Endothelial cell of umbilical vein (primary cell): Measurements from ENCODE around the gene ISY1. TPM values are rescaled to one million over a fixed set of nuclear protein-coding genes. Genes with fewer than 3 reads are reported as not detected.
A peak's percentile ranks its signal among the peaks of the same experiment; 100 is the strongest.

Experiments
- BruUV-seq: library from RNA; stranded (reverse); fragments of 400-500 nt; replicated peaks from 2 replicates; lab custom pipeline; 2021; lab: Mats Ljungman, UMichigan
- CTCF ChIA-PET: fragments of 300-600, 350-600 bp; sonication (Branson Sonifier 250); formaldehyde crosslinking; loops from one replicate; lab custom pipeline; 2021; ENCODE audit warnings: antibody characterized with exemption, inconsistent platforms; lab: Charles Lee
- POLR2A ChIA-PET: fragments of 300-600, 350-600 bp; sonication (Branson Sonifier 250); formaldehyde crosslinking; loops from one replicate; lab custom pipeline; 2021; ENCODE audit warnings: antibody characterized with exemption, inconsistent platforms; lab: Charles Lee
- DNase-seq: peaks from one replicate; pipeline ENCODE4 v3.0.0-alpha.2; 2011; ENCODE audit warnings: low read depth, low spot score
- FAIRE-seq: peaks from 2 replicates; lab custom pipeline; 2011; peaks lifted over from hg19 to GRCh38; lab: Jason Lieb, UNC
- H2AFZ ChIP-seq: 2 replicates; pipeline ENCODE4 v1.6.0; 2012; ENCODE audit warnings: low read depth, low read length, control low read depth, inconsistent platforms
- H3K27ac ChIP-seq: 2 replicates; pipeline ENCODE4 v1.5.1; 2011; ENCODE audit warnings: low read depth, mild to moderate bottlenecking, control low read depth, low read length, moderate library complexity; ENCODE audit not compliant: insufficient read depth
- H3K27me3 ChIP-seq, 2 experiments: 2 replicates each; pipeline versions ENCODE4 v1.6.0 to v1.6.1; 2011; ENCODE audit warnings: low read length in 2 of 2, mixed read lengths in 1 of 2; ENCODE audit not compliant: control insufficient read depth in 2 of 2, insufficient read depth in 2 of 2
- H3K36me3 ChIP-seq, 2 experiments: 2 replicates in 1 of 2; 3 replicates in 1 of 2; pipeline ENCODE4 v1.5.1; 2011; ENCODE audit warnings: low read length in 2 of 2, mild to moderate bottlenecking in 1 of 2, moderate library complexity in 1 of 2; ENCODE audit not compliant: control insufficient read depth in 2 of 2, insufficient read depth in 2 of 2; ENCODE audit errors: extremely low read depth in 1 of 2
- H3K4me1 ChIP-seq: 3 replicates; pipeline ENCODE4 v1.5.1; 2011; ENCODE audit warnings: mild to moderate bottlenecking, low read length; ENCODE audit not compliant: control insufficient read depth, insufficient read depth; ENCODE audit errors: extremely low read depth
- H3K4me2 ChIP-seq: 2 replicates; pipeline ENCODE4 v1.6.1; 2011; ENCODE audit warnings: low read length, control low read depth, mixed read lengths; ENCODE audit not compliant: insufficient read depth
- H3K4me3 ChIP-seq, 3 experiments: fragments of 200-600 bp in 1 of 3; sonication (generic), shearing (Covaris generic) in 1 of 3; replicated peaks in 1 of 3; 2 replicates each; pipeline ENCODE4 v1.5.1; 2011 to 2016; ENCODE audit warnings: control low read depth in 3 of 3, low read length in 3 of 3, mild to moderate bottlenecking in 2 of 3, inconsistent platforms in 1 of 3, low read depth in 1 of 3, moderate library complexity in 1 of 3; ENCODE audit not compliant: insufficient read depth in 1 of 3
- H3K79me2 ChIP-seq: 2 replicates; pipeline ENCODE4 v1.6.0; 2012; ENCODE audit warnings: low read length, inconsistent platforms; ENCODE audit not compliant: control insufficient read depth, insufficient read depth
- H3K9ac ChIP-seq: replicated peaks from 2 replicates; pipeline ENCODE3; 2011; ENCODE audit warnings: low read length, control low read depth; ENCODE audit not compliant: insufficient read depth; ENCODE audit errors: extremely low read depth
- H3K9me1 ChIP-seq: replicated peaks from 3 replicates; pipeline ENCODE4 v1.6.0; 2011; ENCODE audit warnings: mild to moderate bottlenecking, low read length; ENCODE audit not compliant: control insufficient read depth, insufficient read depth; ENCODE audit errors: extremely low read depth
- H3K9me3 ChIP-seq: replicated peaks from 2 replicates; pipeline ENCODE4 v1.5.1; 2012; ENCODE audit warnings: low read length, inconsistent platforms; ENCODE audit not compliant: control insufficient read depth, insufficient read depth
- H4K20me1 ChIP-seq: replicated peaks from 2 replicates; pipeline ENCODE3; 2011; ENCODE audit warnings: mild to moderate bottlenecking, low read length; ENCODE audit not compliant: control insufficient read depth, insufficient read depth; ENCODE audit errors: extremely low read depth
- CTCF ChIP-seq, 2 donors: IDR thresholded peaks; 1 replicate in 1 of 2; 2 replicates in 1 of 2; pipeline ENCODE4 v1.5.1; 2011; ENCODE audit warnings: low read length in 2 of 2, mild to moderate bottlenecking in 2 of 2, moderate library complexity in 2 of 2, control low read depth in 1 of 2, inconsistent platforms in 1 of 2, low read depth in 1 of 2; ENCODE audit not compliant: insufficient read depth in 1 of 2; ENCODE audit errors: extremely low read depth in 1 of 2
- EZH2 ChIP-seq: IDR thresholded peaks from 2 replicates; pipeline ENCODE4 v1.6.1; 2012; ENCODE audit warnings: borderline replicate concordance, low read depth, mild to moderate bottlenecking, moderate library complexity, low read length, inconsistent platforms; ENCODE audit not compliant: severe bottlenecking
- FOS ChIP-seq: IDR thresholded peaks from 2 replicates; pipeline ENCODE4 v1.6.1; 2011; ENCODE audit warnings: mild to moderate bottlenecking, low read length, moderate library complexity, borderline replicate concordance; ENCODE audit not compliant: insufficient read depth
- GATA2 ChIP-seq: IDR thresholded peaks from 2 replicates; pipeline ENCODE4 v1.7.0; 2011; ENCODE audit warnings: low read depth, mild to moderate bottlenecking, moderate library complexity, mixed read lengths, low read length; ENCODE audit not compliant: insufficient read length, insufficient read depth
- JUN ChIP-seq: IDR thresholded peaks from 2 replicates; pipeline ENCODE4 v1.6.1; 2011; ENCODE audit warnings: borderline replicate concordance, low read depth; ENCODE audit not compliant: insufficient read length, insufficient read depth
- MAX ChIP-seq: IDR thresholded peaks from 2 replicates; pipeline ENCODE4 v1.6.1; 2011; ENCODE audit not compliant: insufficient read depth, insufficient read length
- MYC ChIP-seq: IDR thresholded peaks from one replicate; pipeline ENCODE4 v1.6.1; 2011; ENCODE audit warnings: mild to moderate bottlenecking, low read depth, low read length
- POLR2A ChIP-seq: IDR thresholded peaks from 2 replicates; pipeline ENCODE4 v1.6.1; 2012; ENCODE audit warnings: low read depth, mild to moderate bottlenecking, control low read depth, low read length
- POLR2AphosphoS5 ChIP-seq: IDR thresholded peaks from 2 replicates; pipeline ENCODE4 v1.6.1; 2012; ENCODE audit warnings: low read depth, mild to moderate bottlenecking, control low read depth, low read length, moderate library complexity; ENCODE audit not compliant: insufficient read depth
- dilution Hi-C: fragments of 300-500 bp; cut with MboI; formaldehyde crosslinking; loops from one replicate; pipeline ENCODE4 v1.15.0; 2019; ENCODE audit warnings: low sequenced_read_pairs; ENCODE audit not compliant: extremely low pct_ligation_motif_present
- intact Hi-C: fragments of 100-400 bp; cut with micrococcal nuclease; formaldehyde crosslinking; loops from one replicate; pipeline ENCODE4 v1.10.0; 2022
- polyA plus RNA-seq, 4 experiments: library from polyadenylated mRNA; depleted of rRNA in 3 of 4; stranded (reverse) in 3 of 4; unstranded in 1 of 4; fragments of >200 nt; gene quantifications; 2 replicates each; pipeline versions ENCODE4 v1.2.1 to v1.2.3, GENCODE V29; 2011 to 2012; ENCODE audit warnings: missing spikeins in 1 of 4
- total RNA-seq: library from RNA; stranded (reverse); gene quantifications from 2 replicates; pipeline ENCODE4 v1.2.3, GENCODE V29; 2021

ISY1 gene
- total and polyA plus RNA-seq, 2 donors (not counting 3 experiments of a cell fraction or from before 2014, with no cell fraction given), result 50.7 to 59.4 TPM

- Histone ChIP-seq H3K9me3 (no peaks in the 10 kb centered on the region), H3K79me2 (peaks cover 81% of the 10 kb centered on the region), H3K4me2 (peak overlapping the region; percentile 12), H3K27ac (no peak overlapping the region), H3K9me1 (no peaks in the 10 kb centered on the region), H3K4me3 (no peak overlapping the region), H3K4me1 (peaks cover 2% of the 10 kb centered on the region), H3K36me3 (peaks cover 22 to 35% of the 10 kb centered on the region in 2 experiments), H3K27me3 (no peaks in the 10 kb centered on the region), H3K9ac (no peak overlapping the region), H4K20me1 (peaks cover 30% of the 10 kb centered on the region), H2AFZ (no peak overlapping the region)
- POLR2A ChIA-PET, result no interaction called here
- no peak for FAIRE-seq
- DNase-seq, result no peak
- BruUV-seq, result no TSS peak
- dilution Hi-C loops (no loop called here), intact Hi-C loops (no loop called here)
- CTCF ChIA-PET, result no interaction called here
- TF ChIP-seq EZH2, result no peak
- no peak for TF ChIP-seq FOS
- no peak for TF ChIP-seq MAX
- no peak for TF ChIP-seq POLR2AphosphoS5
- TF ChIP-seq CTCF (IDR thresholded peaks at IDR 0.05; ENCODE audit: extremely low read depth in 1 of 2, insufficient read depth in 1 of 2, low read depth in 1 of 2, low read length in 2 of 2), result no peak
- no peak for TF ChIP-seq MYC
- no peak for TF ChIP-seq GATA2
- no peak for TF ChIP-seq POLR2A
- TF ChIP-seq JUN, result no peak
Measured at GRCh38 chr3:129173725-129174124, 12.9 kb upstream of the ISY1 start.
